Measurements from ENCODE around the gene TTC7B.

DNA sequence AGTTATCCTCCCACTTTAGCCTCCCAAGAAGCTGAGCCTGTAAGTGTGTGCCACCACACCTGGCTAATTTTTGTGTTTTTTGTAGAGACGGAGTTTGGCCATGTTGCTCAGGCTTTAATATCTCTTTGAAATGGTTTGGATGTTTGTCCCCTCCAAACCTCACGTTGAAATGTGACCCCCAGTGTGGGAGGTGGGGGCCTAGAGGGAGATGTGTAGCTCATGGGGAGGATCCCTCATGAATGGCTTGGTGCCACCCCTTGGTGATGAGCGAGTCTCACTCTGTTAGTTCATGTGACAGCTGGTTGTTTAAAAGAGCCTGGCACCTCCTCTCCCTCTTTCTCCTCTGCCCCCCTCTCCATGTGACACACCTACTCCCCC, 23.6 kb upstream of the TTC7B start:
- TF ChIP-seq, protein P1, sequence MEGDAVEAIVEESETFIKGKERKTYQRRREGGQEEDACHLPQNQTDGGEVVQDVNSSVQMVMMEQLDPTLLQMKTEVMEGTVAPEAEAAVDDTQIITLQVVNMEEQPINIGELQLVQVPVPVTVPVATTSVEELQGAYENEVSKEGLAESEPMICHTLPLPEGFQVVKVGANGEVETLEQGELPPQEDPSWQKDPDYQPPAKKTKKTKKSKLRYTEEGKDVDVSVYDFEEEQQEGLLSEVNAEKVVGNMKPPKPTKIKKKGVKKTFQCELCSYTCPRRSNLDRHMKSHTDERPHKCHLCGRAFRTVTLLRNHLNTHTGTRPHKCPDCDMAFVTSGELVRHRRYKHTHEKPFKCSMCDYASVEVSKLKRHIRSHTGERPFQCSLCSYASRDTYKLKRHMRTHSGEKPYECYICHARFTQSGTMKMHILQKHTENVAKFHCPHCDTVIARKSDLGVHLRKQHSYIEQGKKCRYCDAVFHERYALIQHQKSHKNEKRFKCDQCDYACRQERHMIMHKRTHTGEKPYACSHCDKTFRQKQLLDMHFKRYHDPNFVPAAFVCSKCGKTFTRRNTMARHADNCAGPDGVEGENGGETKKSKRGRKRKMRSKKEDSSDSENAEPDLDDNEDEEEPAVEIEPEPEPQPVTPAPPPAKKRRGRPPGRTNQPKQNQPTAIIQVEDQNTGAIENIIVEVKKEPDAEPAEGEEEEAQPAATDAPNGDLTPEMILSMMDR (IDR thresholded peaks at IDR 0.05 in 2 of 3, conservative IDR thresholded peaks at IDR 0.05 in 1 of 3; ENCODE audit: borderline replicate concordance in 1 of 3, insufficient read depth in 1 of 3, low read depth in 2 of 3, low read length in 2 of 3), result no peak
- TF ChIP-seq, protein P2, sequence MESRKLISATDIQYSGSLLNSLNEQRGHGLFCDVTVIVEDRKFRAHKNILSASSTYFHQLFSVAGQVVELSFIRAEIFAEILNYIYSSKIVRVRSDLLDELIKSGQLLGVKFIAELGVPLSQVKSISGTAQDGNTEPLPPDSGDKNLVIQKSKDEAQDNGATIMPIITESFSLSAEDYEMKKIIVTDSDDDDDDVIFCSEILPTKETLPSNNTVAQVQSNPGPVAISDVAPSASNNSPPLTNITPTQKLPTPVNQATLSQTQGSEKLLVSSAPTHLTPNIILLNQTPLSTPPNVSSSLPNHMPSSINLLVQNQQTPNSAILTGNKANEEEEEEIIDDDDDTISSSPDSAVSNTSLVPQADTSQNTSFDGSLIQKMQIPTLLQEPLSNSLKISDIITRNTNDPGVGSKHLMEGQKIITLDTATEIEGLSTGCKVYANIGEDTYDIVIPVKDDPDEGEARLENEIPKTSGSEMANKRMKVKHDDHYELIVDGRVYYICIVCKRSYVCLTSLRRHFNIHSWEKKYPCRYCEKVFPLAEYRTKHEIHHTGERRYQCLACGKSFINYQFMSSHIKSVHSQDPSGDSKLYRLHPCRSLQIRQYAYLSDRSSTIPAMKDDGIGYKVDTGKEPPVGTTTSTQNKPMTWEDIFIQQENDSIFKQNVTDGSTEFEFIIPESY (IDR thresholded peaks at IDR 0.05; ENCODE audit: extremely low read depth, insufficient replicate concordance, low read length), result no peak
- no peak for TF ChIP-seq JUND (IDR thresholded peaks at IDR 0.05)
